ENCODE data around the gene PAPOLB. TPM values are rescaled to one million over a fixed set of nuclear protein-coding genes. Genes with fewer than 3 reads are reported as not detected.

PAPOLB gene
- total and polyA plus RNA-seq, 8 donors = 0.37 TPM; not detected in 7

GRCh38 chr7:4823441-4824119, 38.2 kb downstream of the PAPOLB start:
- TF ChIP-seq EP300 (IDR thresholded peaks at IDR 0.05) = no peak
- TF ChIP-seq, protein P1, sequence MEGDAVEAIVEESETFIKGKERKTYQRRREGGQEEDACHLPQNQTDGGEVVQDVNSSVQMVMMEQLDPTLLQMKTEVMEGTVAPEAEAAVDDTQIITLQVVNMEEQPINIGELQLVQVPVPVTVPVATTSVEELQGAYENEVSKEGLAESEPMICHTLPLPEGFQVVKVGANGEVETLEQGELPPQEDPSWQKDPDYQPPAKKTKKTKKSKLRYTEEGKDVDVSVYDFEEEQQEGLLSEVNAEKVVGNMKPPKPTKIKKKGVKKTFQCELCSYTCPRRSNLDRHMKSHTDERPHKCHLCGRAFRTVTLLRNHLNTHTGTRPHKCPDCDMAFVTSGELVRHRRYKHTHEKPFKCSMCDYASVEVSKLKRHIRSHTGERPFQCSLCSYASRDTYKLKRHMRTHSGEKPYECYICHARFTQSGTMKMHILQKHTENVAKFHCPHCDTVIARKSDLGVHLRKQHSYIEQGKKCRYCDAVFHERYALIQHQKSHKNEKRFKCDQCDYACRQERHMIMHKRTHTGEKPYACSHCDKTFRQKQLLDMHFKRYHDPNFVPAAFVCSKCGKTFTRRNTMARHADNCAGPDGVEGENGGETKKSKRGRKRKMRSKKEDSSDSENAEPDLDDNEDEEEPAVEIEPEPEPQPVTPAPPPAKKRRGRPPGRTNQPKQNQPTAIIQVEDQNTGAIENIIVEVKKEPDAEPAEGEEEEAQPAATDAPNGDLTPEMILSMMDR (IDR thresholded peaks at IDR 0.05) = no peak
- no peak for TF ChIP-seq POLR2A (IDR thresholded peaks at IDR 0.05)
- TF ChIP-seq POLR2AphosphoS5 (IDR thresholded peaks at IDR 0.05) = no peak
- intact Hi-C loops (cut with DNase I; ENCODE audit: low total_unique reads) = no loop called here
- no peak overlapping the region for H3K27ac ChIP-seq
- WGBS, 5 donors = 63 to 74% (median 67%) methylated on average over 14 of the region's 14 CpGs
- H3K36me3 ChIP-seq = no peaks in the 10 kb centered on the region
- DNase-seq = no peak
- no peak overlapping the region for H3K4me3 ChIP-seq
- no peaks in the 10 kb centered on the region for H3K4me1 ChIP-seq
- peaks cover 0 to 14% (median 0%) of the 10 kb centered on the region in 3 donors for H3K27me3 ChIP-seq
- H3K9me3 ChIP-seq = no peaks in the 10 kb centered on the region

GRCh38 chr7:4822677-4823076, 39.2 kb downstream of the PAPOLB start:
- WGBS, 5 donors = 81 to 87% (median 83%) methylated on average over 9 of the region's 9 CpGs
- no peak for DNase-seq
- Histone ChIP-seq H3K4me3 (no peak overlapping the region), H3K27ac (no peak overlapping the region), H3K9me3 (no peaks in the 10 kb centered on the region), H3K36me3 (no peaks in the 10 kb centered on the region), H3K27me3 (peaks cover 0 to 23% (median 0%) of the 10 kb centered on the region in 3 donors), H3K4me1 (no peaks in the 10 kb centered on the region)
- intact Hi-C loops (cut with DNase I; ENCODE audit: low total_unique reads) = no loop called here
- no peak for TF ChIP-seq POLR2AphosphoS5 (IDR thresholded peaks at IDR 0.05)
- TF ChIP-seq EP300 (IDR thresholded peaks at IDR 0.05) = no peak
- TF ChIP-seq, protein P1 (IDR thresholded peaks at IDR 0.05) = no peak
- no peak for TF ChIP-seq POLR2A (IDR thresholded peaks at IDR 0.05)

- TF ChIP-seq, protein P1 (IDR thresholded peaks at IDR 0.05) = no peak
- TF ChIP-seq POLR2A (IDR thresholded peaks at IDR 0.05) (no peak), POLR2AphosphoS5 (IDR thresholded peaks at IDR 0.05) (no peak), EP300 (IDR thresholded peaks at IDR 0.05) (no peak)
- DNase-seq = no peak
- no peaks in the 10 kb centered on the region for H3K9me3 ChIP-seq
- H3K36me3 ChIP-seq = no peaks in the 10 kb centered on the region
- no peak overlapping the region for H3K27ac ChIP-seq
- intact Hi-C loops (cut with DNase I; ENCODE audit: low total_unique reads) = no loop called here
- H3K4me3 ChIP-seq = no peak overlapping the region
- H3K4me1 ChIP-seq = no peaks in the 10 kb centered on the region
- peaks cover 0 to 32% (median 0%) of the 10 kb centered on the region in 3 donors for H3K27me3 ChIP-seq
- 78 to 85% (median 80%) methylated on average over 20 of the region's 20 CpGs for WGBS, 5 donors
These were observed 40.8 kb downstream of the PAPOLB start for GRCh38 chr7:4820967-4821471.

GRCh38 chr7:4820405-4820966, 41.3 kb downstream of the PAPOLB start:
- no peak for TF ChIP-seq EP300 (IDR thresholded peaks at IDR 0.05)
- no peak for TF ChIP-seq POLR2AphosphoS5 (IDR thresholded peaks at IDR 0.05)
- TF ChIP-seq, protein P1 (IDR thresholded peaks at IDR 0.05) = no peak
- TF ChIP-seq POLR2A (IDR thresholded peaks at IDR 0.05) = no peak
- Histone ChIP-seq H3K27me3 (peaks cover 0 to 37% (median 1%) of the 10 kb centered on the region in 3 donors), H3K9me3 (no peaks in the 10 kb centered on the region), H3K4me3 (no peak overlapping the region), H3K27ac (no peak overlapping the region), H3K4me1 (no peaks in the 10 kb centered on the region), H3K36me3 (no peaks in the 10 kb centered on the region)
- 52 to 76% (median 73%) methylated on average over 4 to 19 of the region's 19 CpGs for WGBS, 5 donors
- no peak for DNase-seq
- intact Hi-C loops (cut with DNase I; ENCODE audit: low total_unique reads) = no loop called here
